HEK293T (cell line): Measurements from ENCODE around the gene UPK2.
"Not testable (repeated sequence)": the region's sequence is repeated elsewhere in the genome, so short reads cannot be mapped to it uniquely, and the experiment has no call there.

Experiments
- CTCF ChIA-PET: fragments of 350-600 bp; formaldehyde crosslinking; extraction: SDS; loops from one replicate; lab custom pipeline; 2021; ENCODE audit warnings: antibody characterized with exemption, inconsistent platforms; lab: Yijun Ruan, JAX
- POLR2A ChIA-PET: fragments of 350-600 bp; formaldehyde crosslinking; extraction: SDS; loops from one replicate; lab custom pipeline; 2020; ENCODE audit warnings: antibody characterized with exemption, inconsistent platforms; lab: Yijun Ruan, JAX
- DNase-seq: peaks from one replicate; pipeline ENCODE4 v3.0.0; 2012; ENCODE audit warnings: mixed read lengths; ENCODE audit errors: extremely low spot score
- ARNT ChIP-seq: fragments of 450-650 bp; IDR thresholded peaks from 2 replicates; pipeline ENCODE4 v1.6.1; 2017; ENCODE audit warnings: mild to moderate bottlenecking
- BHLHE40 ChIP-seq: fragments of 450-650 bp; IDR thresholded peaks from 2 replicates; pipeline ENCODE4 v1.6.1; 2016; ENCODE audit warnings: mild to moderate bottlenecking, moderate library complexity, borderline replicate concordance
- CTBP1 ChIP-seq: fragments of 450-650 bp; IDR thresholded peaks from 2 replicates; pipeline ENCODE4 v1.6.1; 2016; ENCODE audit warnings: borderline replicate concordance
- ELF4 ChIP-seq: fragments of 450-650 bp; IDR thresholded peaks from 2 replicates; pipeline ENCODE4 v1.6.1; 2017; ENCODE audit warnings: antibody characterized with exemption
- FOXA1 ChIP-seq: fragments of 450-650 bp; IDR thresholded peaks from 2 replicates; pipeline ENCODE4 v1.6.1; 2016; ENCODE audit warnings: mild to moderate bottlenecking
- FOXK2 ChIP-seq: fragments of 450-650 bp; IDR thresholded peaks from 2 replicates; pipeline ENCODE4 v1.6.1; 2016; ENCODE audit warnings: mild to moderate bottlenecking
- FOXM1 ChIP-seq: fragments of 450-650 bp; IDR thresholded peaks from 2 replicates; pipeline ENCODE4 v1.6.1; 2017; ENCODE audit warnings: mild to moderate bottlenecking, borderline replicate concordance
- HDGF ChIP-seq: fragments of 450-650 bp; IDR thresholded peaks from 2 replicates; pipeline ENCODE4 v1.6.1; 2017; ENCODE audit warnings: antibody characterized with exemption, borderline replicate concordance
- L3MBTL2 ChIP-seq: fragments of 450-650 bp; conservative IDR thresholded peaks from 2 replicates; pipeline ENCODE4 v1.6.1; 2016; ENCODE audit warnings: mild to moderate bottlenecking
- LEF1 ChIP-seq: fragments of 450-650 bp; IDR thresholded peaks from 2 replicates; pipeline ENCODE4 v1.6.1; 2017; ENCODE audit warnings: mild to moderate bottlenecking, borderline replicate concordance
- NFRKB ChIP-seq: fragments of 450-650 bp; IDR thresholded peaks from 2 replicates; pipeline ENCODE4 v1.6.1; 2016; ENCODE audit warnings: mild to moderate bottlenecking, moderate library complexity
- PKNOX1 ChIP-seq: fragments of 450-650 bp; IDR thresholded peaks from 2 replicates; pipeline ENCODE4 v1.6.1; 2016
- SP1 ChIP-seq: fragments of 450-650 bp; IDR thresholded peaks from 2 replicates; pipeline ENCODE4 v1.6.1; 2017
- SUZ12 ChIP-seq: fragments of 450-650 bp; IDR thresholded peaks from 2 replicates; pipeline ENCODE4 v1.6.1; 2016; ENCODE audit warnings: mild to moderate bottlenecking
- TARDBP ChIP-seq: fragments of 450-650 bp; IDR thresholded peaks from 2 replicates; pipeline ENCODE4 v1.6.1; 2016
- ZNF384 ChIP-seq: fragments of 450-650 bp; IDR thresholded peaks from 2 replicates; pipeline ENCODE4 v1.6.1; 2016

UPK2 gene

GRCh38 chr11:118961591-118961990 lies 5.5 kb downstream of the UPK2 start:
- ChIA-PET POLR2A (no interaction called here), CTCF (interaction anchor here (0.8 kb wide), 1 partner anchor 10 kb away, joined by 3 read pairs; no protein-coding TSS in a partner anchor)

DNA sequence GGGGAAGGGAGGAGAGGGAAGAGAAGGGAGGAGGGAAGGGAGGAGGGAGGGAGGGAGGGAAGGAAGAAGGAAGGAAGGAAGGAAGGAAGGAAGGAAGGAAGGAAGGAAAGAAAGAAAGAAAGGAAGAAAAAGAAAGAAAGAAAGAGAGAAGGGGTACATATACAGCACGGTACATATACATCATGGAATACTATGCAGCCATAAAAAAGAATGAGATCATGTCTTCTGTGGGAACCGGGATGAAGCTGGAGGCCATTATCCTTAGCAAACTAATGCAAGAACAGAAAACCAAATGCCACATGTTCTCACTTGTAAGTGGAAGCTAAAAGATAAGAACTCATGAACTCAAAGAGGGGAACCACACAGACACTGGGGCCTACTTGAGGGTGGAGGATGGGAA lies 13.4 kb downstream of the UPK2 start:
- DNase-seq, POLR2A ChIA-PET, CTCF ChIA-PET: not testable (repeated sequence)

More at GRCh38 chr11:118961591-118961990, 5.5 kb downstream of the UPK2 start:
- no peak for TF ChIP-seq SP1
- no peak for TF ChIP-seq LEF1
- TF ChIP-seq FOXM1: no peak
- no peak for TF ChIP-seq TARDBP
- peak; percentile 2 for DNase-seq

DNA sequence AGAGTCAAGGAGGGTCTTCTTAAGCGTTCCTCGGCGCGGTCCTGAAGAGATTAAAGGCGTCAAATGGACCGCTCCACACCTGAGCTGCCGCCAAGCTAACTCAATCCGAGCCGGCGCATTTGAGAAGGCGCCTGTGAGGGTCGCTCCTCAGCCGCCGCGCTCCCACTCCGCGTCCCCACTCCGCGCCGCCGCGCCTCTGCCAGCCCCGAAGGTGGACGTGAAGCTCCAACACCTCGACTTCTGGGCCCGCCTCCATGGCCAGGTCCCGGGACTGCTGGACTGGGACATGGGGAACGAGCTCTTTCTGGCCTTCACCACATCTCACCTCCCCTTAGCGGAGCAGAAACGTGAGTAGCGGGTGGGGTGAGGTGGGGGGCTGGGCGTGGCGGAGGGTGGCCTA lies 15.5 kb downstream of the UPK2 start, which contains the start of gene FOXR1:
FOXR1 (plus strand) TSS at position 116 of the 400 bp plus-strand sequence; CDS start at position 287, 171 bp downstream.
- ChIA-PET CTCF (no interaction called here), POLR2A (no interaction called here)
- DNase-seq: no peak
- TF ChIP-seq TARDBP: no peak
- no peak for TF ChIP-seq ELF4
- TF ChIP-seq L3MBTL2: no peak
- TF ChIP-seq ZNF384: no peak

GRCh38 chr11:118973985-118974384 lies 17.9 kb downstream of the UPK2 start:
- ChIA-PET CTCF (no interaction called here), POLR2A (no interaction called here)
- DNase-seq: no peak
- no peak for TF ChIP-seq BHLHE40
- TF ChIP-seq FOXM1: no peak
- TF ChIP-seq FOXA1: no peak
- TF ChIP-seq FOXK2: no peak
- TF ChIP-seq SP1: no peak
- TF ChIP-seq NFRKB: no peak
- no peak for TF ChIP-seq HDGF
- TF ChIP-seq ARNT: no peak
- no peak for TF ChIP-seq SUZ12
- no peak for TF ChIP-seq ZNF384

- POLR2A ChIA-PET: no interaction called here
- DNase-seq: no peak
- TF ChIP-seq L3MBTL2 (no peak), ZNF384 (no peak), FOXK2 (no peak), BHLHE40 (no peak), PKNOX1 (peak; percentile 65), LEF1 (no peak)
- CTCF ChIA-PET: no interaction called here
Measured at GRCh38 chr11:118975771-118976709, 19.9 kb downstream of the UPK2 start.

GRCh38 chr11:118979434-118979833 lies 23.3 kb downstream of the UPK2 start:
- POLR2A ChIA-PET: interaction anchor here (0.6 kb wide), 1 partner anchor 37 kb away, joined by 3 read pairs; no protein-coding TSS in a partner anchor
- DNase-seq: peak; percentile 55
- no peak for TF ChIP-seq FOXM1
- no peak for TF ChIP-seq FOXK2
- no peak for TF ChIP-seq ARNT
- TF ChIP-seq SUZ12: no peak
- no peak for TF ChIP-seq CTBP1
- no peak for TF ChIP-seq LEF1
- no peak for TF ChIP-seq BHLHE40
- CTCF ChIA-PET: interaction anchor here (0.5 to 0.7 kb wide), 2 partner anchors 73 to 169 kb away, joined by 3 read pairs; no protein-coding TSS in a partner anchor

DNA sequence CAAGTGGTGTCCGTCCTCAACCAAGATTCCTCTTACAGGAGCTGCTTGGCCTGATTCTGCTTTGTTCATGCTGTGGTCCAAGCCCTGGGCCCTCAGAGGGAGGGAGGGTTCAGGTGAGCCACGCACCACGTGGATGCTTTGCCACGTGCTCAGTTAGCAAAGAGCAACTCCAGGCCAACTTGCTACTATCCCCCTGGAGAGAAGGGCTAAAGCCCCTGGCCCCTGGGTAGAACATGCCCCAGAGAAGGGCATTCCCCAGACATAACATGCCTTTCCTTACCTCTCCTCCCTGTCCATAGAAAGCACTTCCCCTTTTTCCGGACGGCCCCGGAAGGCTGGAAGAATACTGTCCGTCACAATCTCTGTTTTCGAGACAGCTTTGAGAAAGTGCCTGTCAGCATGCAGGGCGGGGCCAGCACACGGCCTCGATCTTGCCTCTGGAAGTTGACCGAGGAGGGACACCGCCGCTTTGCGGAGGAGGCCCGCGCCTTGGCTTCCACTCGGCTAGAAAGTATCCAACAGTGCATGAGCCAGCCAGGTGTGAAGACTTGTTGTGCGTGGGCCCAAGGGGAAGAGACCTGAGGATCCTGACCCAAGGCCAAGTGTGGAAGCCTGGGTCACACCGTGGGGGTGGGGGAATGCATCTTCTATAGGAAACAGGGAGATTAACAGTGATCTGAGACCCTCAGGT lies 24.2 kb downstream of the UPK2 start:
- POLR2A ChIA-PET: no interaction called here
- CTCF ChIA-PET: no interaction called here
- DNase-seq: no peak
- TF ChIP-seq FOXA1: no peak
- TF ChIP-seq SUZ12: no peak
- no peak for TF ChIP-seq FOXM1
- TF ChIP-seq SP1: no peak
- no peak for TF ChIP-seq ELF4

- ChIA-PET CTCF (interaction anchor here (0.7 kb wide), 1 partner anchor 77 kb away, joined by 6 read pairs; no protein-coding TSS in a partner anchor), POLR2A (interaction anchor here (1.7 kb wide), 1 partner anchor 13 kb away, joined by 6 read pairs; the partner anchor contains the start of gene CENATAC)
- DNase-seq: not testable (repeated sequence)
Measured at GRCh38 chr11:118984337-118984736, 28.2 kb downstream of the UPK2 start.
